Measurements from ENCODE around the gene CFAP54.

Gene CFAP54

DNA sequence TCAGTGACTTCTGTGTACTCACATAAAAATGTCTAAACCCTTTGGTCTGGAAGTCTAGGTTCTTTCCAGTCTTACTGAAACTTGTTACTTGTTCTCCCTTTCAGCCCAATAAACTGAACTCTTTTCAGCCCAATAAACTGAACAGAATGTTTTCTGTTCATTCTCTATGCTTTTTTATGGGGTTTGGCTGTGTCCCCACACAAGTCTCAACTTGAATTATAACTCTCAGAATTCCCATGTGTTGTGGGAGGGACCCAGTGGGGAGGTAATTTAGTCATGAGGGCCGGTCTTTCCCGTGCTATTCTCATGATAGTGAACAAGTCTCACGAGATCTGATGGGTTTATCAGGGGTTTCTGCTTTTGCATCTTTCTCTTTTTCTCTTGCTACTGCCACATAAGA, 402.7 kb downstream of the CFAP54 start:
- no peak overlapping the region for H3K4me3 ChIP-seq (ENCODE audit: low read length)
- no peak for TF ChIP-seq ZNF274 (IDR thresholded peaks at IDR 0.05; ENCODE audit: low read depth, low read length)

DNA sequence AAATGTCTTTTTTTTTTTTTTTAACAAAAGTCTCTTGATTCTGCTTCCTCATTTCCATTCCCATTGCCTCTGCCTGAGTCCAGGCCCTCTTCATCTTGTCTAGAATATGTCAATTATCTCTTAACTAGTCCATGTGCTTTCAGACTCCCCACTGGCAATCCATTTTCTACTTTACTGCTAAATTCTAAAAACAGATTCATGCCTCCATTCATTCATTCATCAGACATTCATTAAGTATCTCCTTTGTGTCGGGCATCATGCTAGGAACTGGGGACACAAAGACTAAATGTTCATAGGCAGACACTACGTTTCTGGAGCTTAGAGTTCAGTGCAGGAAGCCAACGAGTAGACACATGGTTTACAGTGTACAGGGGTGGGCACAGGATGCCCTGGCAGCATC, 408.0 kb downstream of the CFAP54 start:
- H3K4me3 ChIP-seq (ENCODE audit: low read length): no peak overlapping the region
- TF ChIP-seq ZNF274 (IDR thresholded peaks at IDR 0.05; ENCODE audit: low read depth, low read length): no peak

DNA sequence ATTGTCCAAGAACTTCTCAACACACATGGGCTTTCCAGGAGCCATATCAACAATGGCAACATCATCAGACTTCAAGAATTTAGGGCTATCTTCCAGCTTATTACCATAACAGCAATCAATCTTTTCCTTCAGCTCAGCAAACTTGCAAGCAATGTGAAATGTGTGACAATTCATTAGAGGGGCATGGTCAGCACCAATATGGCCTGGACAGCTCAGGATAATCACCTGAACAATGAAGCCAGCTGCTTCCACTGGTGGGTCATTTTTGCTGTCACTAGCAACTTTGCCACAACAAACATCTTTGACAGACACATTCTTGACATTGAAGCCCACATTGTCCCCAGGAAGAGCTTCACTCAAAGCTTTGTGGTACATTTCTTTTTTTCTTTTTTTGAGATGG, 411.8 kb downstream of the CFAP54 start:
- no peak for TF ChIP-seq ZNF274 (IDR thresholded peaks at IDR 0.05; ENCODE audit: low read depth, low read length)

DNA sequence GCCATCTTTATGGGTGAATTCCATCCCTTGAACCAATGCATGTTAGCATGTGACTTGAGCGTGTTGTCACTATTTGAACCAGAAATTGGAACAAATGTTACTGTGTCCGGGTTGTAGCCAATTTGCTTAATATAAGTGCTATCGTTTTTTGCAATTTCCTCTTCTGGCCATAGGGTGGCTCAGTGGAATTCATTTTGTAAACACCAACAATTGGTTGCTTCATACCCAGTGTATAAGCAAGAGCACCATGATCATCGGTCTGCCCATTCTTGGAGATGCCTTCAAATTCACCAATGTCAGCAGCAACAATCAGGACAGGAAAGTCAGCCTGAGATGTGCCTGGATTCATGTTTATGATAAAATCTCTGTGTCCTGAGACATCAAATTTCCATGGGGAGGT, 412.7 kb downstream of the CFAP54 start:
- no peak overlapping the region for H3K4me3 ChIP-seq (ENCODE audit: low read length)
- TF ChIP-seq ZNF274 (IDR thresholded peaks at IDR 0.05; ENCODE audit: low read depth, low read length): no peak

More for the DNA sequence above, 411.8 kb downstream of the CFAP54 start:
- no peak overlapping the region for H3K4me3 ChIP-seq (ENCODE audit: low read length)

DNA sequence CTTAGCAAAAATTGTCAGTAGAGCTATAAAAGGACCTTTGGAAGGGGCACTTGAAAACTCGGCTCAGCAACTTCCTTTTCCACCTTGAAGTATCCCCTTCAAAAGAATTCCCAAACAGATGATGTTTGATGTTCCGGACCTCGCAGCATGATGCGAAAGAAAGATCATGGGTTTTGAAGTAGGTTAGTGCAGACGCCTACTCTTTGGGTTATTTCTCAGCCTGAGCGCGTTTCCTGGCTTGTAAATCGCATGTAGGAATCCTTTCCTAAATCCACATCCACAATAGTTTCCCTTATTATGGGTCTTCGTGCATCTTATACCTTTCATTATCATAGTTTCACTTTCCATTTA, 417.1 kb downstream of the CFAP54 start:
- H3K4me3 ChIP-seq (ENCODE audit: low read length): peak overlapping the region; percentile 89
- TF ChIP-seq ZNF274 (IDR thresholded peaks at IDR 0.05; ENCODE audit: low read depth, low read length): no peak

DNA sequence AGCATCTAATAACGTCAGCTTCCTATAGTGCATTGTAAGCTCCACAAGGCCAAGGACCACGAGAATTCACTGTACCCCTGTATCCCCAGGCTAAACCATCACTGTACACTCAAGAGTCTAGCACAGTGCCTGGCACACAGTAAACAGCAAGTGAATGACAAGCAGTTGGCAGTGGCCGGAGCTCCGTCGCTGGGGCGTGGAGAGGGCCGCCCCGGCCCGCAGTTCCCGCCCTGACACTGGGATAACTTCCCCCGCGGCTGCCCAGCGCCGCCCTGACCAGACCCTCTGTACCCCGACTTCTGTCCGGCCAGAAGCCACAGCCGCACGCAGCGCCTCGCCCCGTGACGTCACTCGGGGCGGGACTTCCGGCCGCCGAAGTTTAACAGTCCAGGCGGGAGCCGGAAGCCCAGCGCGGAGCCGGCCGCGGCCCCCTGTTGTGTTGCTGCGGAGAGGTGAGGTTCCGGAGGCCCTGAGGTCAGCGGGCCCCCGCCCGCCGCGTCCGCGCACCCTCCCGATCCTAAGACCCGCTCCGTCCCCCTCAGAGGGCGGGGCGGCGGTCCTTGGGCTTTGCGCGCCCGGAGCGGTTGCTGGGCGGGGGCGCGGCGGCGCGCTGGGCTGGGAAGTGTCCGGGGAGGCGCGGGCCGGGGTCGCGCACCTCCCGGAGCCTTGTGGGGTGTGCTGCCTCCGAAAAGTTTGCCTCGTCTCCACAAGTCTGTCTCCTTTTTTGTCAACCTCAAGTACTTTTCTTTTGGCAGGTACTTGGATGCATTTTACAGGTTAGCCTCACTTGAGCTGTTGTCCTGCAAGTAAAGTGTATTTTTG, 417.7 kb downstream of the CFAP54 start, which contains the start of gene NEDD1:
Gene NEDD1 (plus strand): TSS at position 409 of the 822 bp plus-strand sequence. CDS start 2,503 bp downstream, outside the sequence.
- TF ChIP-seq ZNF274 (IDR thresholded peaks at IDR 0.05; ENCODE audit: low read depth, low read length): no peak

DNA sequence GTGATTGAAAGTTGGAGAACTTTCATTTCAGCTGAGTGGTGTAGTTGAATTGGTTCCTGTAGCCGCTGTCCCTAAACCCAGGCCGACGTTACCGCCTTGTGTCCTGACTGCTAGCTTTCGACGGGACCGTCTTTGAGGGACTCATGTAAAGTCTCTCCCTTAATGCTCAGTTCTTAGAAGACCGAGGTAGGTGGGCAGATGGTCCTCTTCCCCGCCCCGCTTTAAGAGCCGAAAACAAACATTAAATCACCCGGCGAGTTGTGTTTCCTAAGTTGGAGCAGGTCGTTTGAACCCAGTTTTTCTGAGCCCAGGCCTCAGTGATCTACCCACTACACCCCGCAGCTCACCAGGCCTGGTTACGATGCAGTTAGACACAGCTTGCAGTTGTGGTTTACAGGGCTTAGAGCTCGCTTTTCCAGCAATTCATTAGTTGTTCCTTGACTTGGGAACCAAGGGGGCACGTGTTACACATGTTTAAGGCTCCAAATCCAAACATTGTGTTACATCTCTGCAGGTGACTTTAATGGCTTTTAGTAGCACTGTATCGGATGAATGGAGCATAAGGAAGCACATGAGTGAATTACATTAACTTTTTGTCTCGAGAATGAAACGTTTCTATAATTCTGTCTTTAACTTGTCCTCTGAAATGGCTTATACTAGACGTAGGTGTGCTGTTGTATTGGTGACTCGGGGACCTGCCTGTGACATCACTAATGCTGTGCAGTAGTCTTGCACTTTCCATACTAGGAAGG, 418.5 kb downstream of the CFAP54 start:
- peak overlapping the region; percentile 89 for H3K4me3 ChIP-seq (ENCODE audit: low read length)
- TF ChIP-seq ZNF274 (IDR thresholded peaks at IDR 0.05; ENCODE audit: low read depth, low read length): no peak

More for the DNA sequence above, 417.7 kb downstream of the CFAP54 start, which contains the start of gene NEDD1:
- H3K4me3 ChIP-seq (ENCODE audit: low read length): peak within 1 kb of the TSS; percentile 89

DNA sequence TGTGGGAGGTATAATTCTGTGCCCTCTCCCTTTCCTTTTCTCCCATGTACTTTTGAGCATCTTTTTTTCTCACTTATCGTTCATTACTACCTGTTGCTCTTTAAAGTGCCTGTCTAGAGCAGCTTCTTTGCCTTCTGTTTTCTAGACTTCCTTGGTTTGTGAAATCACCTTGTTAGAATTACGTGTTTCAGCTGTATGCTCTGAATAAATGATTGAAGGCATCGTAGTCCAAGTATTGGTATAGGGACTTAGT, 419.0 kb downstream of the CFAP54 start:
- peak overlapping the region; percentile 89 for H3K4me3 ChIP-seq (ENCODE audit: low read length)
- no peak for TF ChIP-seq ZNF274 (IDR thresholded peaks at IDR 0.05; ENCODE audit: low read depth, low read length)

- TF ChIP-seq ZNF274 (IDR thresholded peaks at IDR 0.05; ENCODE audit: low read depth, low read length): no peak
- H3K4me3 ChIP-seq (ENCODE audit: low read length): no peak overlapping the region
These were observed 422.9 kb downstream of the CFAP54 start for GRCh38 chr12:96912261-96912660.

GRCh38 chr12:96912943-96913342, 423.6 kb downstream of the CFAP54 start:
- H3K4me3 ChIP-seq (ENCODE audit: low read length): no peak overlapping the region
- TF ChIP-seq ZNF274 (IDR thresholded peaks at IDR 0.05; ENCODE audit: low read depth, low read length): no peak

- H3K4me3 ChIP-seq (ENCODE audit: low read length): no peak overlapping the region
- TF ChIP-seq ZNF274 (IDR thresholded peaks at IDR 0.05; ENCODE audit: low read depth, low read length): no peak
These were observed 430.3 kb downstream of the CFAP54 start for GRCh38 chr12:96919510-96920210.
